K562 (cell line): ENCODE data around the gene KIAA0513. TPM values are rescaled to one million over a fixed set of nuclear protein-coding genes. Genes with fewer than 3 reads are reported as not detected.

Experiments
- DIDO1 ChIP-seq: fragments of 450-650 bp; IDR thresholded peaks from 2 replicates; pipeline ENCODE4 v1.6.1; 2016; ENCODE audit warnings: low read depth, missing biosample characterization, missing genetic modification characterization
- E4F1 ChIP-seq: fragments of 250-450 bp; sonication (Bioruptor Pico); IDR thresholded peaks from 2 replicates; pipeline ENCODE4 v1.5.0; 2021; ENCODE audit warnings: mild to moderate bottlenecking, borderline replicate concordance
- ETS1 ChIP-seq: conservative IDR thresholded peaks from 2 replicates; pipeline ENCODE4 v1.6.1; 2011; ENCODE audit warnings: low read depth, mild to moderate bottlenecking, low read length; ENCODE audit not compliant: control insufficient read depth
- ETV1 ChIP-seq: fragments of 450-650 bp; conservative IDR thresholded peaks from 2 replicates; pipeline ENCODE4 v1.6.1; 2016; ENCODE audit warnings: missing genetic modification characterization, control low read depth, low read depth, missing compliant biosample characterization
- MAFG ChIP-seq: fragments of 450-650 bp; conservative IDR thresholded peaks from 2 replicates; pipeline ENCODE4 v1.6.1; 2016; ENCODE audit warnings: missing genetic modification characterization, missing compliant biosample characterization
- MYBL2 ChIP-seq, 2 experiments: fragments of 450-650 bp in 1 of 2; sonication (generic) in 1 of 2; formaldehyde crosslinking in 1 of 2; IDR thresholded peaks; 2 replicates each; pipeline versions ENCODE4 v1.6.1 to v1.8.1; 2017 to 2022; ENCODE audit warnings: borderline replicate concordance in 1 of 2, inconsistent platforms in 1 of 2, low read depth in 1 of 2, mild to moderate bottlenecking in 1 of 2, missing genetic modification reagents in 1 of 2, moderate library complexity in 1 of 2
- PTBP1 ChIP-seq: fragments of 200-400 bp; formaldehyde crosslinking; IDR thresholded peaks from 2 replicates; pipeline ENCODE4 v1.6.1; 2017; ENCODE audit warnings: low read depth, low read length
- RCOR1 ChIP-seq, 2 experiments: IDR thresholded peaks; 2 replicates each; pipeline ENCODE4 v1.6.1; 2012; ENCODE audit warnings: low read depth in 2 of 2, low read length in 2 of 2, borderline replicate concordance in 1 of 2, improper control_type of control experiment in 1 of 2
- TARDBP ChIP-seq: fragments of 450-650 bp; IDR thresholded peaks from 2 replicates; pipeline ENCODE4 v1.6.1; 2016
- TBL1XR1 ChIP-seq, 2 experiments: IDR thresholded peaks; 2 replicates each; pipeline ENCODE4 v1.6.1; 2012; ENCODE audit warnings: improper control_type of control experiment in 2 of 2, low read length in 2 of 2, mild to moderate bottlenecking in 1 of 2
- TEAD2 ChIP-seq: fragments of 450-650 bp; IDR thresholded peaks from 2 replicates; pipeline ENCODE4 v1.6.1; 2016; ENCODE audit warnings: missing genetic modification characterization, control low read depth, missing compliant biosample characterization
- TRIM24 ChIP-seq, 2 experiments: fragments of 450-650 bp; IDR thresholded peaks; 2 replicates each; pipeline ENCODE4 v1.6.1; 2016
- ZFP30 ChIP-seq: fragments of 250-450 bp; sonication (Bioruptor Pico); IDR thresholded peaks from 2 replicates; pipeline ENCODE4 v1.8.0; 2022; ENCODE audit warnings: moderate library complexity, mild to moderate bottlenecking, inconsistent platforms, borderline replicate concordance
- ZNF212 ChIP-seq: fragments of 450-650 bp; formaldehyde crosslinking; IDR thresholded peaks from 2 replicates; pipeline ENCODE4 v1.4.0; 2020; ENCODE audit warnings: mild to moderate bottlenecking
- ZNF644 ChIP-seq: fragments of 200-800 bp; sonication (Bioruptor generic); IDR thresholded peaks from 2 replicates; pipeline ENCODE4 v1.6.1; 2016; ENCODE audit warnings: low read depth, missing genetic modification characterization, missing compliant biosample characterization
- polyA plus RNA-seq, 8 experiments: library from polyadenylated mRNA; depleted of rRNA in 4 of 8; stranded (reverse) in 5 of 8; unstranded in 3 of 8; fragments of >200 nt; fragmentation: Nextera tagmentation in 2 of 8; fragmentation: Illumina TruSeq in 1 of 8; extraction: Ambion mirVana in 2 of 8; extraction: Trizol in 1 of 8; gene quantifications; 2 replicates each; pipeline versions ENCODE4 v1.2.1 to v1.2.3, GENCODE V29; 2011 to 2014; ENCODE audit warnings: inconsistent platforms in 1 of 8, missing spikeins in 1 of 8
- total RNA-seq, 7 experiments: library from RNA; depleted of rRNA in 6 of 7; stranded (reverse); fragments of >200 nt in 6 of 7; fragmentation: Illumina TruSeq in 2 of 7; extraction: Trizol in 2 of 7; gene quantifications; 2 replicates each; pipeline versions ENCODE4 v1.2.1 to v1.2.3, GENCODE V29; 2011 to 2021; ENCODE audit warnings: low replicate concordance in 1 of 7

Gene KIAA0513
- total and polyA plus RNA-seq, 9 of the 15 experiments (the other 6 are each of a cell fraction or from before 2014, with no cell fraction given) = 0.18 to 13.7 (median 10.2) TPM

GRCh38 chr16:85054948-85055492, 27.4 kb downstream of the KIAA0513 start (continued):
- TF ChIP-seq MYBL2 (IDR thresholded peaks at IDR 0.05; ENCODE audit: low read depth) (no peak), MYBL2 (CRISPR knock-in tag; IDR thresholded peaks at IDR 0.05; ENCODE audit: borderline replicate concordance) (no peak), RCOR1 (IDR thresholded peaks at IDR 0.05; ENCODE audit: borderline replicate concordance in 1 of 2, low read depth in 2 of 2, low read length in 2 of 2) (no peak), TBL1XR1 (IDR thresholded peaks at IDR 0.05; ENCODE audit: low read length in 2 of 2) (no peak), ZNF644 (0 out of 2 replicates have a peak, but pooled peaks have one; percentile 62), TRIM24 (IDR thresholded peaks at IDR 0.05) (no peak), TEAD2 (tag) (no peak), ZFP30 (no peak), E4F1 (CRISPR knock-in tag) (no peak), ETS1 (no peak), ZNF212 (CRISPR knock-in tag) (0 out of 2 replicates have a peak, but pooled peaks have one; percentile 33), ETV1 (tag) (no peak), TARDBP (no peak), DIDO1 (tag) (no peak), PTBP1 (no peak), MAFG (0 out of 2 replicates have a peak, but pooled peaks have one; percentile 2)
